AG10803 (cell line): ENCODE results near the gene LRRK2.

Source experiments
- DNase-seq: peaks from one replicate; pipeline ENCODE4 v3.0.0; 2010; ENCODE audit warnings: low read depth
- H3K4me3 ChIP-seq: 2 replicates; pipeline ENCODE4 v1.5.1; 2011; ENCODE audit warnings: mild to moderate bottlenecking, low read length, control low read depth
- CTCF ChIP-seq: conservative IDR thresholded peaks from 2 replicates; pipeline ENCODE4 v1.5.1; 2011; ENCODE audit warnings: mild to moderate bottlenecking, low read length, control low read depth, inconsistent platforms

The LRRK2 gene

DNA sequence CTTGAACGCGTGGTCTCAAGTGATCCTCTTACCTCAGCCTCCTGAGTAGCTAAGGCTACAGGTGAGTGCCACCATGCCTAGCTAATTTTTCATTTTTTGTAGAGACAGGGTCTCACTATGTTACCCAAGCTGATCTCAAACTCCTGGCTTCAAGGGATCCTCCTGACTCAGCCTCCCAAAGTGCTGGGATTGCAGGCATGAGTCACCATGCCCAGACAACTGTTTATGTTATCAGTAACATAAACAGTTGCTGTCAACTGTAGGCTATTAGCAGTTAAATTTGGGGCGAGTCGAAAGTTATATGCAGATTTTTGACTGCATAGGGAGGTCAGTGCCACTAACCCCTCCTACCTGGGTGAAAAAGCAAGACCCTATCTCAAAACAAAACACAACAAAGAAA lies 26.2 kb upstream of the LRRK2 start:
- DNase-seq, result no peak
- no peak for TF ChIP-seq CTCF
- H3K4me3 ChIP-seq, result no peak overlapping the region

DNA sequence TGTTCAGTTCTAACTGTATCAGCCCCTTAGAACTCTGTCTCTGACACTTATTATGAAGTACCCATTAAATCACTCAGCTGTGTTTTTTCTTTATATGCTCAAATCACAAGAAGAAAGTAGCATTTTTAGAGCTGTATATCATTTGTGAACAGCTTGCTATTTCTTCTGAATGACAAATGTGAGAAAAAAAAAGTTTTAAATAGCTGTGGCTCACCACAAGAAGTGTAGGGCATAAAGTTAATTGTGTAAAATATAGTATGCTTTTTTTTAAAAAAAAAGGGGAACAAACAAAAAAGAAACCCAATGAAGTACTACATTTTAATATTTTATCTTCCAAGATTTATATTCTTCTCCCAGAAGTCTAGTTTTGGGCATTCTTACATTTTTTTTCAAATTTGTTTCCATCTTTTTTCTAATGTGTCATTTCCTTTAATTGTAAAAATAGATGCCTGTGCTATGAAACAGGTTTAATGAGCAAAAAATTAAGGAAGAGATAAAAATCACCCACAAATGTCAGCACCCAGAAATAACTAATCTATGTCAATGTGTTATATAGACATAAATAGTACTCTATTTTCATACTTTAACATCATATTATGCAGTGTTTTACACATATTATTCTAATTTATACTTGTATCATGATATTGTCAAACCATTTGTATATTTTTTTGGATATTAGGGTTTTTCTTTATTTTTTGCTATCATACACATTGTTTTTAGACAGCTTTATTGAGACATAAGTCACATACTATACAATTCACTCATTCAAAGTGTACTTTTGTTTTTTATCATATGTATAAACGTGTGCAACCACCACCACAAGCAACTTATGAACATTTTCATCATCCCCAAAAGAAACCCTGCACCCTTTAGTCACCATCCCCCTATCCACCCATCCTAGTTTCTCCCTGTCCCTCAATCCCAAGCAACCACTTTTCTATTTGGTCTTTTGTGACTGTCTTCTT lies 22.4 kb upstream of the LRRK2 start:
- no peak for TF ChIP-seq CTCF
- no peak overlapping the region for H3K4me3 ChIP-seq
- no peak for DNase-seq

- H3K4me3 ChIP-seq, result no peak overlapping the region
- no peak for DNase-seq
- no peak for TF ChIP-seq CTCF
Observed at GRCh38 chr12:40203060-40203430, 21.8 kb upstream of the LRRK2 start.

DNA sequence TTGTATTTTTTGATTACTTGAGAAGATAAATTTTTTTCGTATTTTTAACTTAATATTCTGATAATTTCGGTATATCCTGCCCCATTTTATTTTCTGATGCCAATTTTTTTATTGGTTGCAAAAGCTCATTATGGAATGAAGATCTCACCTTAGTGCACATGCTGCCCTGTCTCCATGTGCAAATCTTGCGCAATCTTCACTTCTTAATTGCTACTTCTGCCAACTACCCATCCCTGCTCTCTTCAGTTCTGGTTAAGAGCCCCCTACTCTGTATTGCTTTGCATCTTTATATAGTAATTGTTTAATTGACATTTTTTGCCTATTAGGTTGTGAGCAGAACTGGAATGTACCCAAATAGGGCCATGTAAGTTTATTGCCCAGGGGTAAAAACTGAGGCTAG lies 20.5 kb upstream of the LRRK2 start:
- no peak overlapping the region for H3K4me3 ChIP-seq
- TF ChIP-seq CTCF, result no peak
- DNase-seq, result no peak

DNA sequence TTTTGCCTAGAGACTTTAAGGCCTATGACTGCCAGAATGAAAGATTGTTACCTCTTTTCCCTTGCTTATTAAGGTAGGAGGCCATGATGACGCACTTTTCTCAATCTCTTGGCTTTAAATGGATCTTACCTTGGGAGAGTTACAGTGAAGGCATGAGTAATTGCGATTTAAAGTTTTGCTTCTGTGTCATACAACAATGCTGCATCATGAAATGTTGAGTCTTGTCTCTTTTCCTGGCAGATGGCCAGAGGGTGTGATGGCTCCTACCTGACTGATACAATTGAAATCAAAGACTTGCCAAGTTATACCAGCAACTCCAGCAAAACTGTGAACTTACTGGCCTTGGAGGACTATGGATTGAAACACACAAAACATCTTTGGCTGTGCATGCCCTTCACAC lies 17.2 kb upstream of the LRRK2 start:
- no peak for DNase-seq
- H3K4me3 ChIP-seq, result no peak overlapping the region
- no peak for TF ChIP-seq CTCF

GRCh38 chr12:40208707-40209446 lies 15.9 kb upstream of the LRRK2 start:
- no peak overlapping the region for H3K4me3 ChIP-seq
- DNase-seq, result no peak
- TF ChIP-seq CTCF, result no peak
